Activated T-helper 1 cell treated with anti-CD3 and anti-CD28 coated beads, Interleukin-12 subunit alpha, Interleukin-12 subunit beta, Interleukin-2, Interleukin-4 antibody, amounts not matched to agents 30 ng/mL and 10 ng/mL and 1 ng/mL, durations not matched to agents 14 hours and 24 hours and 36 hours (primary cell): ENCODE results near the gene RAP1B. TPM values are rescaled to one million over a fixed set of nuclear protein-coding genes. Genes with fewer than 3 reads are reported as not detected.
A peak's percentile ranks its signal among the peaks of the same experiment; 100 is the strongest.
"Not testable (repeated sequence)": the region's sequence is repeated elsewhere in the genome, so short reads cannot be mapped to it uniquely, and the experiment has no call there.

Experiments
- DNase-seq: peaks from one replicate; pipeline ENCODE4 v3.0.0; 2021; ENCODE audit warnings: low spot score
- H3K27ac Mint-ChIP-seq: one replicate; pipeline ENCODE4 v1.8.0; 2021; ENCODE audit warnings: mild to moderate bottlenecking, mixed read lengths
- H3K27me3 Mint-ChIP-seq: one replicate; pipeline ENCODE4 v1.8.0; 2022; ENCODE audit warnings: mild to moderate bottlenecking, moderate library complexity, mixed read lengths; ENCODE audit not compliant: insufficient read depth
- H3K36me3 Mint-ChIP-seq: one replicate; pipeline ENCODE4 v1.8.0; 2021; ENCODE audit warnings: low read depth, mixed read lengths
- H3K4me1 Mint-ChIP-seq: one replicate; pipeline ENCODE4 v1.8.0; 2021; ENCODE audit warnings: low read depth, mixed read lengths
- H3K4me3 Mint-ChIP-seq: one replicate; pipeline ENCODE4 v1.8.0; 2021; ENCODE audit warnings: mild to moderate bottlenecking, moderate library complexity, mixed read lengths
- H3K9me3 Mint-ChIP-seq: one replicate; pipeline ENCODE4 v1.8.0; 2021; ENCODE audit warnings: mixed read lengths
- intact Hi-C: fragments of 100-400 bp; cut with micrococcal nuclease; formaldehyde crosslinking; loops from one replicate; pipeline ENCODE4 v1.15.1; 2024
- total RNA-seq: library from RNA; stranded (reverse); gene quantifications from 2 replicates; pipeline ENCODE4 v1.2.3, GENCODE V29; 2022

The RAP1B gene
- total RNA-seq, 1 donor from 2014 or later = 244 TPM

DNA sequence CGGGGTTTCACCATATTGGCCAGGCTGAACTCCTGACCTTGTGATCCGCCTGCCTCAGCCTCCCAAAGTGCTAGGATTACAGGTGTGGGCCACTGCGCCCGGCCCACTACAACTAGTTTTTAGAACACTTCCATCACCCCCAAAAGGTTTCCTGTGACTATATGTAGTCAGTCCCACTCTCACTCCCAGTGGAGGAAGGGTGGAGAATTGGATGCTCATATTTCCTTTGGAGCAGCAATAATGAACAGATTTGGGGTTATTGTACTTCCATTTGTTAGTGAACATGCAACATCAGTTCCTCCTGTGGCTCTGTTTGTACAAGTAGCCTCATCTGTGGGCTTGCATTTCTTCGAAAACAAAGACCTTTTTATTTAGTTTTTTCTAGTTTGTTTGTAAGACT is 35.8 kb downstream of the RAP1B start:
- Mint-ChIP-seq H3K27me3 (no peaks in the 10 kb centered on the region), H3K4me1 (peaks cover 55% of the 10 kb centered on the region), H3K4me3 (no peak overlapping the region), H3K27ac (no peak overlapping the region), H3K36me3 (peaks cover 26% of the 10 kb centered on the region), H3K9me3 (no peaks in the 10 kb centered on the region)
- no peak for DNase-seq
- intact Hi-C loops = no loop called here

- Mint-ChIP-seq H3K9me3 (no peaks in the 10 kb centered on the region), H3K4me3 (no peak overlapping the region), H3K27me3 (no peaks in the 10 kb centered on the region), H3K4me1 (peaks cover 44% of the 10 kb centered on the region), H3K36me3 (peaks cover 22% of the 10 kb centered on the region), H3K27ac (no peak overlapping the region)
- intact Hi-C loops = no loop called here
- no peak for DNase-seq
Observed at GRCh38 chr12:68647507-68647906, 36.8 kb downstream of the RAP1B start.

DNA sequence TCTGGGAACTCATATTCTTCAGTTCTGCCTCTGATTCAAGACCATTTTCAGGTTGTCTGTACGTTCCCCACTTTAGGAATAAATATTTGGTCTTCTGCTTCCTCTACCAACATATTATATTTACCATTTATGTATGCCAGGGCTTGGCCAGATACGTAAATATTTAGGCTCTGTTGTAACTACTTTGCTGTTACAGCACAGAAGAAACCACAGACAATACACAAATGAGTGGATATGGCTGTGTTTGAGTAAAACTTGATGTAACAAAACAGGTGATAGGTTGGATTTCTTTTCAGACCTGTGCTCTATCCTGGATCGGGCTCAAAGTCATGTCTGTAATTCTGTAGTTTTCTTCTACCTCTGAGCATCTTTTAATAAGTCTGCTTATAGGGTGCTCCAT is 37.5 kb downstream of the RAP1B start:
- H3K4me3 Mint-ChIP-seq = no peak overlapping the region
- H3K27ac Mint-ChIP-seq = peak overlapping the region; percentile 70
- intact Hi-C loops = no loop called here
- no peaks in the 10 kb centered on the region for H3K9me3 Mint-ChIP-seq
- no peaks in the 10 kb centered on the region for H3K27me3 Mint-ChIP-seq
- H3K4me1 Mint-ChIP-seq = peaks cover 42% of the 10 kb centered on the region
- peaks cover 23% of the 10 kb centered on the region for H3K36me3 Mint-ChIP-seq
- DNase-seq = no peak

- intact Hi-C loops = no loop called here
- Mint-ChIP-seq H3K27ac (peak overlapping the region; percentile 25), H3K4me1 (peaks cover 22% of the 10 kb centered on the region), H3K27me3 (no peaks in the 10 kb centered on the region), H3K9me3 (no peaks in the 10 kb centered on the region), H3K36me3 (peaks cover 34% of the 10 kb centered on the region), H3K4me3 (no peak overlapping the region)
- DNase-seq = no peak
Observed at GRCh38 chr12:68665016-68665569, 54.4 kb downstream of the RAP1B start.

- Mint-ChIP-seq H3K4me1 (peaks cover 30% of the 10 kb centered on the region), H3K36me3 (peaks cover 29% of the 10 kb centered on the region), H3K27me3 (no peaks in the 10 kb centered on the region), H3K4me3 (no peak overlapping the region), H3K27ac (peak overlapping the region; percentile 9), H3K9me3 (no peaks in the 10 kb centered on the region)
- DNase-seq = no peak
- intact Hi-C loops = no loop called here
Observed at GRCh38 chr12:68667291-68667690, 56.6 kb downstream of the RAP1B start.

GRCh38 chr12:68667896-68668295 is 57.2 kb downstream of the RAP1B start:
- Mint-ChIP-seq H3K4me1 (peaks cover 30% of the 10 kb centered on the region), H3K36me3 (peaks cover 26% of the 10 kb centered on the region), H3K27me3 (no peaks in the 10 kb centered on the region), H3K27ac (no peak overlapping the region), H3K9me3 (no peaks in the 10 kb centered on the region), H3K4me3 (no peak overlapping the region)
- no peak for DNase-seq
- intact Hi-C loops = no loop called here

GRCh38 chr12:68671179-68671578 is 60.5 kb downstream of the RAP1B start:
- H3K36me3 Mint-ChIP-seq = peaks cover 12% of the 10 kb centered on the region
- H3K4me1 Mint-ChIP-seq = peaks cover 47% of the 10 kb centered on the region
- intact Hi-C loops = no loop called here
- H3K27me3 Mint-ChIP-seq = no peaks in the 10 kb centered on the region
- H3K4me3 Mint-ChIP-seq = no peak overlapping the region
- DNase-seq = no peak
- H3K9me3 Mint-ChIP-seq = no peaks in the 10 kb centered on the region
- H3K27ac Mint-ChIP-seq = peak overlapping the region; percentile 25

GRCh38 chr12:68673788-68674187 is 63.1 kb downstream of the RAP1B start:
- intact Hi-C loops = no loop called here
- Mint-ChIP-seq H3K36me3 (peaks cover 4% of the 10 kb centered on the region), H3K9me3 (no peaks in the 10 kb centered on the region), H3K27me3 (no peaks in the 10 kb centered on the region), H3K27ac (peak overlapping the region; percentile 86), H3K4me1 (peaks cover 35% of the 10 kb centered on the region), H3K4me3 (peak overlapping the region; percentile 70)
- peak; percentile 11 for DNase-seq

GRCh38 chr12:68674376-68674775 is 63.7 kb downstream of the RAP1B start:
- H3K9me3 Mint-ChIP-seq = no peaks in the 10 kb centered on the region
- no peaks in the 10 kb centered on the region for H3K27me3 Mint-ChIP-seq
- H3K4me3 Mint-ChIP-seq = peak overlapping the region; percentile 70
- peak overlapping the region; percentile 89 for H3K27ac Mint-ChIP-seq
- intact Hi-C loops = no loop called here
- H3K4me1 Mint-ChIP-seq = peaks cover 38% of the 10 kb centered on the region
- DNase-seq = no peak
- peaks cover 6% of the 10 kb centered on the region for H3K36me3 Mint-ChIP-seq

GRCh38 chr12:68675101-68675842 is 64.6 kb downstream of the RAP1B start:
- H3K27me3 Mint-ChIP-seq = no peaks in the 10 kb centered on the region
- peaks cover 6% of the 10 kb centered on the region for H3K36me3 Mint-ChIP-seq
- peak; percentile 60 for DNase-seq
- no peaks in the 10 kb centered on the region for H3K9me3 Mint-ChIP-seq
- H3K4me3 Mint-ChIP-seq = peak overlapping the region; percentile 68
- peak overlapping the region; percentile 89 for H3K27ac Mint-ChIP-seq
- peaks cover 38% of the 10 kb centered on the region for H3K4me1 Mint-ChIP-seq
- intact Hi-C loops = loop anchor here (1.0 kb wide), 1 partner anchor 11 kb away; the partner anchor contains the start of gene NUP107

DNA sequence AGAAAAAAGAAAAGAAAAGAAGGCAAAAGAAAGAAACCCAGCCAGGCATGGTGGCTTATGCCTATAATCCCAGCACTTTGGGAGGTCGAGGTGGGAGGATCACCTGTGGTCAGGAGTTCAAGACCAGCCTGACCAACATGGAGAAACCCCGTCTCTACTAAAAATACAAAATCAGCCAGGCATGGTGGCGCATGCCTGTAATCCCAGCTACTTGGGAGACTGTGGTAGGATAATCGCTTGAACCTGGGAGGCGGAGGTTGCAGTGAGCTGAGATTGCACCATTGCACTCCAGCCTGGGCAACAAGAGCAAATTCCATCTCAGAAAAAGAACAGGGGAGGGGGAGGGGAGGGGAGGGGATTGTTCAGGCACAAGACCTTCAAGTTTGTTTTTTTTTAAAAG is 66.2 kb downstream of the RAP1B start:
- H3K27me3 Mint-ChIP-seq, H3K36me3 Mint-ChIP-seq, DNase-seq, H3K4me3 Mint-ChIP-seq, H3K9me3 Mint-ChIP-seq, intact Hi-C loops, H3K27ac Mint-ChIP-seq: not testable (repeated sequence)
- H3K4me1 Mint-ChIP-seq = peaks cover 31% of the 10 kb centered on the region

DNA sequence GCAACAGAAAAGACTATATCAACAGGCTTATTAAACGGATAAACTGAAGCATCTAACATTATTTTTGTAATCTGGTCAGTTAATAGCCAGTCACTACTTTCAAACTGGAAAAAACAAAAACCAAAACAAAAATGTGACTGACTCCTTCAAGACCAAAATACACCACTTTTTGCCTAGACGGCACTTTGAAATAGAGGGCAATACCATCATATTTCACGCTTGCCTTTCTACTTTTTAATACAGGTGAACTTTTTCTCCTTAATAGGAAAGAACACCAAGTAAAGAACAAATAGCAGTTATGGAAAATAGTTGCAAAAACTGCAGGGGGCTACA is 75.5 kb downstream of the RAP1B start:
- H3K4me1 Mint-ChIP-seq = peaks cover 37% of the 10 kb centered on the region
- no peaks in the 10 kb centered on the region for H3K9me3 Mint-ChIP-seq
- peak overlapping the region; percentile 96 for H3K27ac Mint-ChIP-seq
- peaks cover 3% of the 10 kb centered on the region for H3K27me3 Mint-ChIP-seq
- DNase-seq = no peak
- intact Hi-C loops = loop anchor here (1.0 to 5.0 kb wide), 13 partner anchors 11 to 1419 kb away; partner anchors contain the start of genes CAND1, MDM1 and SLC35E3
- H3K4me3 Mint-ChIP-seq = peak overlapping the region; percentile 99
- H3K36me3 Mint-ChIP-seq = peaks cover 3% of the 10 kb centered on the region
